Trophoblast cell (in vitro differentiated cells and primary cell): ENCODE data around the gene BTBD6.

Experiments
- DNase-seq, 2 donors: peaks; one replicate each; pipeline ENCODE4 v3.0.0-alpha.2; 2016
- H2AFZ ChIP-seq: 2 replicates; pipeline ENCODE4 v1.6.1; 2013; ENCODE audit warnings: low read length, moderate library complexity, mild to moderate bottlenecking; ENCODE audit not compliant: insufficient read depth, poor library complexity
- H2AK5ac ChIP-seq: 2 replicates; pipeline ENCODE4 v1.6.1; 2013; ENCODE audit warnings: mild to moderate bottlenecking, low read length
- H2BK120ac ChIP-seq: 2 replicates; pipeline ENCODE4 v1.6.1; 2013; ENCODE audit warnings: low read length, mild to moderate bottlenecking, moderate library complexity; ENCODE audit not compliant: insufficient read depth, poor library complexity
- H2BK12ac ChIP-seq: 2 replicates; pipeline ENCODE4 v1.6.1; 2013; ENCODE audit warnings: mild to moderate bottlenecking, low read length, moderate library complexity
- H2BK5ac ChIP-seq: 2 replicates; pipeline ENCODE4 v1.6.1; 2013; ENCODE audit warnings: low read length, low read depth, moderate library complexity, mild to moderate bottlenecking; ENCODE audit not compliant: poor library complexity
- H3K14ac ChIP-seq: 2 replicates; pipeline ENCODE4 v1.6.1; 2013; ENCODE audit warnings: mild to moderate bottlenecking, low read length
- H3K18ac ChIP-seq: 2 replicates; pipeline ENCODE4 v1.6.1; 2013; ENCODE audit warnings: mild to moderate bottlenecking, low read length
- H3K23ac ChIP-seq: 2 replicates; pipeline ENCODE4 v1.6.1; 2013; ENCODE audit warnings: low read length
- H3K27ac ChIP-seq: 2 replicates; pipeline ENCODE4 v1.5.1; 2013; ENCODE audit warnings: low read depth, mild to moderate bottlenecking, inconsistent platforms, low read length, moderate library complexity
- H3K27me3 ChIP-seq: 2 replicates; pipeline ENCODE4 v1.6.1; 2013; ENCODE audit warnings: inconsistent platforms, mild to moderate bottlenecking, low read length, moderate library complexity; ENCODE audit not compliant: insufficient read depth
- H3K36me3 ChIP-seq, 2 experiments: 1 replicate in 1 of 2; 2 replicates in 1 of 2; pipeline ENCODE4 v1.6.1; 2013; ENCODE audit warnings: low read length in 2 of 2, mild to moderate bottlenecking in 2 of 2, moderate library complexity in 1 of 2; ENCODE audit not compliant: insufficient read depth in 2 of 2, control insufficient read depth in 1 of 2
- H3K4ac ChIP-seq: 2 replicates; pipeline ENCODE4 v1.6.1; 2013; ENCODE audit warnings: low read depth, mild to moderate bottlenecking, low read length, moderate library complexity
- H3K4me1 ChIP-seq, 2 experiments: 1 replicate in 1 of 2; 2 replicates in 1 of 2; pipeline ENCODE4 v1.6.1; 2013; ENCODE audit warnings: low read length in 2 of 2, mild to moderate bottlenecking in 2 of 2, moderate library complexity in 1 of 2; ENCODE audit not compliant: insufficient read depth in 2 of 2, control insufficient read depth in 1 of 2
- H3K4me2 ChIP-seq: 2 replicates; pipeline ENCODE4 v1.6.1; 2013; ENCODE audit warnings: inconsistent platforms, mild to moderate bottlenecking, low read length, moderate library complexity
- H3K4me3 ChIP-seq: 2 replicates; pipeline ENCODE4 v1.5.1; 2013; ENCODE audit warnings: mild to moderate bottlenecking, low read depth, low read length, inconsistent platforms
- H3K79me1 ChIP-seq: one replicate; pipeline ENCODE4 v1.6.1; 2013; ENCODE audit warnings: low read length
- H3K79me2 ChIP-seq: 2 replicates; pipeline ENCODE4 v1.6.1; 2013; ENCODE audit warnings: low read length, mild to moderate bottlenecking; ENCODE audit not compliant: control insufficient read depth, insufficient read depth, poor library complexity
- H3K9ac ChIP-seq: 2 replicates; pipeline ENCODE4 v1.6.1; 2013; ENCODE audit warnings: mild to moderate bottlenecking, low read length
- H3K9me3 ChIP-seq: 2 replicates; pipeline ENCODE4 v1.6.1; 2013; ENCODE audit warnings: low read depth, mild to moderate bottlenecking, control low read depth, inconsistent platforms, low read length; ENCODE audit not compliant: insufficient read depth
- H4K12ac ChIP-seq: 2 replicates; pipeline ENCODE4 v1.6.1; 2013; ENCODE audit warnings: low read depth, mild to moderate bottlenecking, low read length, moderate library complexity
- H4K8ac ChIP-seq: 2 replicates; pipeline ENCODE4 v1.6.1; 2013; ENCODE audit warnings: low read depth, mild to moderate bottlenecking, low read length, moderate library complexity
- H4K91ac ChIP-seq: one replicate; pipeline ENCODE4 v1.6.1; 2013; ENCODE audit warnings: low read depth, mild to moderate bottlenecking, low read length, moderate library complexity
- WGBS: extraction: QIAGEN DNeasy Blood & Tissue Kit; methylation state at CpG from one replicate; pipeline ENCODE4 v1.1.7; 2013; ENCODE audit warnings: missing lambda C conversion rate; ENCODE audit not compliant: insufficient read length, insufficient coverage; ENCODE audit errors: extremely low coverage; 5-methylcytosine and 5-hydroxymethylcytosine counted together

BTBD6 gene

DNA sequence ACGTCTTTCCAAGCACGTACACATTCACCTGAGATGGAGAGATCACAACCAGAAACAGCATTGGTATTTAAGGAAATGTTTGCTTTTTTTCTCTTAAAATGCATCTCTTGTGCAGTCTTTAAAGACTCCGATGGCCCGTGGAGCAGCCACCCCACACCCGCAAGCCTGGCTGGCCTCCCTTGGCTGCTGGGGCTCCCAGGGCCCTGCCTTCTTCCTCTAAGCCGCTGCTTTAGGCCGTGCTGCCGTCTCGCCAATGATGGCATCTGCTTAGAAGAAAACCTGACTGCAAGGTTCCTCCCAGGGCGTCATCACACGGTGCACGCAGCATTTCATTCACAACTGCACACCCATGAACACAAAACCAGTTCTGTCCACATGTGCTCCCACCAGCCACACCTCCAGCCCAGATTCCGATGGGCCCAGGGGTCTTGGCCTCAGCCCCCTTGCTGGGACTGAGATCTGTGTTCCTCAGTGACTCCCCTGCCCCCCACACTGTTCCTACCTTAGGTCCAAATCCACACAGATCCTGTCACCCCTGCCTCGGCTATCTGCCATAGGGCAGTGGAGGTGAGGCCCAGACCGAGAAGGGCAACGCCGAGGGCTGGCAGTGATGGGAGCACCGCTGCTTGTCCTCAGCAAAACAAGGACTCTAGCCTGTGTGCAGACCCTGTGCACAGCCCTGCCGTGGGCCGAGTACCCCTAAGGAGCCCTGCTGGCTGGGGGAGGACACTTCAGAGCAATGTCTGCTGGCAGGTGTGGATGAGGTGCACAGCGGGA is 4.4 kb downstream of the BTBD6 start:
- no peak for DNase-seq
- WGBS: no CpG with 5 or more reads among the region's 21 CpGs
- H3K4me3 ChIP-seq: no peak overlapping the region
- peaks cover 10% of the 10 kb centered on the region for H3K79me1 ChIP-seq
- H4K91ac ChIP-seq: no peak overlapping the region
- H3K18ac ChIP-seq: no peak overlapping the region
- peaks cover 5 to 7% of the 10 kb centered on the region in 2 experiments for H3K4me1 ChIP-seq
- no peak overlapping the region for H3K27ac ChIP-seq
- no peak overlapping the region for H3K4me2 ChIP-seq
- H2BK5ac ChIP-seq: no peak overlapping the region
- no peak overlapping the region for H2BK12ac ChIP-seq
- no peak overlapping the region for H3K14ac ChIP-seq
- no peak overlapping the region for H3K23ac ChIP-seq
- no peak overlapping the region for H2AFZ ChIP-seq
- peaks cover 21 to 33% of the 10 kb centered on the region in 2 experiments for H3K36me3 ChIP-seq
- H4K8ac ChIP-seq: no peak overlapping the region
- no peak overlapping the region for H2AK5ac ChIP-seq
- no peaks in the 10 kb centered on the region for H3K27me3 ChIP-seq
- no peaks in the 10 kb centered on the region for H3K9me3 ChIP-seq
- H3K4ac ChIP-seq: no peak overlapping the region
- H3K9ac ChIP-seq: no peak overlapping the region
- peaks cover 1% of the 10 kb centered on the region for H3K79me2 ChIP-seq
- no peak overlapping the region for H2BK120ac ChIP-seq
- no peak overlapping the region for H4K12ac ChIP-seq

DNA sequence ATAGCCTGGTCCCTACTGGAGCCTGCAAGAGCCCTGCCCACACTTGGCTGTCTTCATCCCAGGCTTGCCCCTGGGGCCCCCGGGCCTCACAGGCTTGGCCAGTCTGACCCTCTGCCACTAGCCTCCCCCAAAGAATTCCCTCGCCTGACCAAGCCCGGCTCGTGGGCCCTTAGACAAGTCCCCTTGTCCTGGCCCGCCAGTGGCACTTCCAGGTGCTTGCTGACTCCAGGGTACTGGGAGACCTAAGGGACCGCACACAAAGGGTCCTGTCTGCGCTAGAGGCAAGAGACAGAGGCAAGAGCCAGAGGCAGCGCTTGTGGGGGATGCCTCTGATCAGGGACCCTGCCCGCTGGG is 5.0 kb downstream of the BTBD6 start:
- H2AFZ ChIP-seq: no peak overlapping the region
- no peak overlapping the region for H3K14ac ChIP-seq
- no peak overlapping the region for H2AK5ac ChIP-seq
- H3K27ac ChIP-seq: no peak overlapping the region
- H3K9ac ChIP-seq: no peak overlapping the region
- no peak overlapping the region for H3K4me2 ChIP-seq
- no peak overlapping the region for H2BK5ac ChIP-seq
- no peak overlapping the region for H2BK12ac ChIP-seq
- H3K79me2 ChIP-seq: peaks cover 1% of the 10 kb centered on the region
- peaks cover 5% of the 10 kb centered on the region for H3K79me1 ChIP-seq
- DNase-seq: no peak
- H3K4me1 ChIP-seq: peaks cover 3% of the 10 kb centered on the region in 2 experiments
- H3K4me3 ChIP-seq: no peak overlapping the region
- H2BK120ac ChIP-seq: no peak overlapping the region
- H3K23ac ChIP-seq: no peak overlapping the region
- no peak overlapping the region for H3K18ac ChIP-seq
- no peak overlapping the region for H4K8ac ChIP-seq
- H3K9me3 ChIP-seq: no peaks in the 10 kb centered on the region
- H4K12ac ChIP-seq: no peak overlapping the region
- no peak overlapping the region for H3K4ac ChIP-seq
- peaks cover 21 to 33% of the 10 kb centered on the region in 2 experiments for H3K36me3 ChIP-seq
- H4K91ac ChIP-seq: no peak overlapping the region
- no CpG with 5 or more reads among the region's 9 CpGs for WGBS
- H3K27me3 ChIP-seq: no peaks in the 10 kb centered on the region

DNA sequence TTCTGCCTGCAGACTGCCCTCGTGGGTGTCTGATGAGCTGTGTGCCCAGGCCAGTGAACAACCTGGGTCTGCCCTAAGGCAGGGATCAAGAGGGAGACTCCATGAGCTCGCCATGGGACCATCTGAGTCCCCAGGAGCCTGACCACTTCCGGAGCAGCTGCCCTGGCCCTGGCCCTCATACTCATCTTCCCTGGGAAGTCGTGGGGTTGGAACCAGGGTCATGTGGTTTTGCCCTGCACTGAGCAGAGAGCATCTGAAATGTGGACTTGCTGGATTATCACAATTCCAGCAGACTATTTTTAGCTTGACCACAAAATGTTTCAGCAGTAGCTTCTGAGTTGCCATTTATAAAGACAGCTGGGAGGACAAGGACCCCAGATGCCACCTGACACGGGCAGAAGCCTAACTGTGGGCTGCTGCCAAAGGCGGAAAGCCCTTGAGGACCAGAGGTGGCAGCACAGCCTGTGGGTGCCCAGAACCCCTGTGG is 6.7 kb downstream of the BTBD6 start:
- Histone ChIP-seq H3K4ac (no peak overlapping the region), H2AK5ac (no peak overlapping the region), H2AFZ (no peak overlapping the region), H3K4me1 (no peaks in the 10 kb centered on the region), H2BK120ac (no peak overlapping the region), H3K9ac (no peak overlapping the region), H3K27ac (no peak overlapping the region), H3K79me1 (no peaks in the 10 kb centered on the region), H4K8ac (no peak overlapping the region), H3K23ac (no peak overlapping the region), H3K4me2 (no peak overlapping the region), H3K36me3 (peaks cover 17 to 28% of the 10 kb centered on the region in 2 experiments), H3K14ac (no peak overlapping the region), H3K18ac (no peak overlapping the region), H3K27me3 (no peaks in the 10 kb centered on the region), H2BK12ac (no peak overlapping the region), H2BK5ac (no peak overlapping the region), H4K91ac (no peak overlapping the region), H3K79me2 (no peaks in the 10 kb centered on the region), H3K9me3 (no peaks in the 10 kb centered on the region), H3K4me3 (no peak overlapping the region), H4K12ac (no peak overlapping the region)
- DNase-seq: peak; percentile 75 to 77
- no CpG with 5 or more reads among the region's 6 CpGs for WGBS

DNA sequence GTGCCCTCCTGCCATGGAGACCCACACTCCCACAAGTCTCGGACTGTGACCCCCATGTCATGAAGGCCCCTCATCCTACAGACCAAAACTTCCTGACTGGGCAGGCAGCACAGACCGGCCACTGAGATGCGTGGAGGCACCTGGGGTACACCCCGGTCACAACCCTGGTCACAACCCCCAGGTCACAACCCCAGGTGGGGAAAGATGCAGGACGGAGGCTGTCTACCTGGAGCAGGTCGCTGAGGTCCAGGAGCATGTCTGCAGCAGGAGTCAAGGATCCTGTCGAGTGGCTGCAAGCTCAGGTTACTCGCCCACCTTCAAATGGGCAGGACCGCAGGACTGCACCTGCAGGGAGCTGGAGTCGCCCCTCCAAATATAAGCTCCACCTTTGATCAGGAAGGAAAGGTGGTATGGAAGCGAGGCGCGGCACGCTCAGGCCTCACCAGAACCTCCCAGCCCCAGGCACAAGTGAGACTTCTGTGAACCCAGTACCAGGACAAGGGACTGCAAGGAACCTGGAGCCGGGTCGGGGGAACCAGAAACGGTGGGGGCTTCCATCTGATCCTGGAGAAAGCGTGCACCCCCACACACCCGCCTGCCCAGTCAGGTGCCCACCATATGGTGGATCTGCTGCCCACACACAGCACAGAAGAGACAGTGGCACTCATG is 8.1 kb downstream of the BTBD6 start:
- H3K18ac ChIP-seq: no peak overlapping the region
- H3K9me3 ChIP-seq: no peaks in the 10 kb centered on the region
- no peaks in the 10 kb centered on the region for H3K79me1 ChIP-seq
- no peak overlapping the region for H4K8ac ChIP-seq
- no peak for DNase-seq
- no peaks in the 10 kb centered on the region for H3K27me3 ChIP-seq
- peaks cover 6 to 21% of the 10 kb centered on the region in 2 experiments for H3K36me3 ChIP-seq
- no peak overlapping the region for H2BK5ac ChIP-seq
- no peak overlapping the region for H3K4ac ChIP-seq
- no peak overlapping the region for H3K4me2 ChIP-seq
- H3K23ac ChIP-seq: no peak overlapping the region
- H4K91ac ChIP-seq: no peak overlapping the region
- no peak overlapping the region for H2BK120ac ChIP-seq
- no peak overlapping the region for H3K9ac ChIP-seq
- no peaks in the 10 kb centered on the region for H3K79me2 ChIP-seq
- WGBS: no CpG with 5 or more reads among the region's 19 CpGs
- no peak overlapping the region for H3K4me3 ChIP-seq
- no peak overlapping the region for H2AK5ac ChIP-seq
- H3K14ac ChIP-seq: no peak overlapping the region
- H3K4me1 ChIP-seq: no peaks in the 10 kb centered on the region
- H2BK12ac ChIP-seq: no peak overlapping the region
- no peak overlapping the region for H4K12ac ChIP-seq
- H2AFZ ChIP-seq: no peak overlapping the region
- H3K27ac ChIP-seq: no peak overlapping the region
